ENCODE measurements around the gene SLC3A2.

DNA sequence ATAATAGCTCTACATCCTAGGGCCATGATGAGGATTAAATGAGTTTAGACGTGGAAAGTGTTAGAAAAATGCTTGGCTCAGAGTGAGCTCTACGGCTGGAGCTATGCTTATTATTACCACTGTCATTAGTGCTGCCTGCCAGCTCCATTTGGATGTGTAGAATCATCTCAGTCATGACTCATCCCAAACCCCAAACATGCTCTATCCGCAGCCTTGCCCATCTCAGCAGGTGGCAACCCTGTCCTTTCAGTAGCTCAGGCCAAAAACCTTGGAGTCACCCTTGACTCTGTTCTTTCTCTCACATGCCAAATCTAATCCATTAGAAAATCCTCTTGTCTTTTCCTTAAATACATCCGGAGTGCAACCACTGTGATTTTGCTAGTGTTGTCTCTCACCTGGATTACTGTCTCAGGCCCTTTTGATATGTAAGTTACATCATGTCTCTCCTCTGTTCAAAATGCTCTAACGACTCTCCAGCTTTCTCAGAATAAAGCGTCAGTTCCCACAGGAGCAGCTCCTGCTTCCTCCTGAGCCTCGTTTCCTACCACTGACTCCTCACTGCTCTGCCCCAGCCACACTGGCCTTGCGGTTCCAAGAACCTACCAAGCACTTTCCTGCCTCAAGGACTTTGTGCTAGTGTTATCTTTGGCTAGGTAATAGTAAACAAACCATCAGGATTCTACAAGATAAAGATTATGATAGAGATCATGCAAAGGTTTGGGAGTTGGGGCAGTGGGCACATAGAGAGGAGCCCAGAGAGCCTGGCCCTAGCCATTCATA lies 51.0 kb downstream of the SLC3A2 start:
- TF ChIP-seq, protein P1, sequence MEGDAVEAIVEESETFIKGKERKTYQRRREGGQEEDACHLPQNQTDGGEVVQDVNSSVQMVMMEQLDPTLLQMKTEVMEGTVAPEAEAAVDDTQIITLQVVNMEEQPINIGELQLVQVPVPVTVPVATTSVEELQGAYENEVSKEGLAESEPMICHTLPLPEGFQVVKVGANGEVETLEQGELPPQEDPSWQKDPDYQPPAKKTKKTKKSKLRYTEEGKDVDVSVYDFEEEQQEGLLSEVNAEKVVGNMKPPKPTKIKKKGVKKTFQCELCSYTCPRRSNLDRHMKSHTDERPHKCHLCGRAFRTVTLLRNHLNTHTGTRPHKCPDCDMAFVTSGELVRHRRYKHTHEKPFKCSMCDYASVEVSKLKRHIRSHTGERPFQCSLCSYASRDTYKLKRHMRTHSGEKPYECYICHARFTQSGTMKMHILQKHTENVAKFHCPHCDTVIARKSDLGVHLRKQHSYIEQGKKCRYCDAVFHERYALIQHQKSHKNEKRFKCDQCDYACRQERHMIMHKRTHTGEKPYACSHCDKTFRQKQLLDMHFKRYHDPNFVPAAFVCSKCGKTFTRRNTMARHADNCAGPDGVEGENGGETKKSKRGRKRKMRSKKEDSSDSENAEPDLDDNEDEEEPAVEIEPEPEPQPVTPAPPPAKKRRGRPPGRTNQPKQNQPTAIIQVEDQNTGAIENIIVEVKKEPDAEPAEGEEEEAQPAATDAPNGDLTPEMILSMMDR (IDR thresholded peaks at IDR 0.05; ENCODE audit: low read depth, low read length): no peak
- TF ChIP-seq POLR2A (IDR thresholded peaks at IDR 0.05; ENCODE audit: extremely low read depth, insufficient read length) (no peak), MAX (IDR thresholded peaks at IDR 0.05; ENCODE audit: low read depth, low read length) (no peak), MYC (IDR thresholded peaks at IDR 0.05; ENCODE audit: low read depth, low read length) (no peak)

Measured in NB4 (cell line).